ENCODE data around the gene PSMD8. TPM values are rescaled to one million over a fixed set of nuclear protein-coding genes. Genes with fewer than 3 reads are reported as not detected.

The PSMD8 gene
- total RNA-seq, 1 experiment from 2014 or later: 222 TPM

DNA sequence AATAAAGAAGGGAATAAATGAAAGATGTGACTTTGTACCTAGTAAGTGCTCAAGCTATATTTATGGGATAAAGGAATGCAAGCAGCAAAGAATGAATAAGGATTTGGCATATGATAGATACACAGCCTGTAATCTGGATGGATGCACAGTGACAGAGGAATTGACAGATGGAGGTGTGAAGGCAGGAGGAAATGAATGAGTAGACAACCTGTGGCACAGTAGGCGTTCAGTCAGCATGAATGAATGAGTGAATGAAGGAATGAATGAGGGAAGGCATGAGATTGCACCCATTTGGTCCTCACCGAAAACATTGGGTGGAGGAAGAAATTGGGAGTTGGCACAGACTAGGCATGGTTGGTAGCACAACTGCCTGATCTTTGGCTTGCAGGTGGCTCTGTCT, 4.8 kb upstream of the PSMD8 start:
- no peak overlapping the region for H3K27ac ChIP-seq
- no peaks in the 10 kb centered on the region for H3K9me2 ChIP-seq (ENCODE audit: insufficient read depth)
- no TSS peak for BruUV-seq (replicated peaks)
- no peaks in the 10 kb centered on the region for H4K20me1 ChIP-seq (ENCODE audit: insufficient read depth)
- CTCF ChIA-PET: no interaction called here
- intact Hi-C loops (cut with micrococcal nuclease; ENCODE audit: unreplicated experiment): no loop called here
- no peak for TF ChIP-seq EZH2 (IDR thresholded peaks at IDR 0.05; ENCODE audit: low read depth)
- TF ChIP-seq, protein P1, sequence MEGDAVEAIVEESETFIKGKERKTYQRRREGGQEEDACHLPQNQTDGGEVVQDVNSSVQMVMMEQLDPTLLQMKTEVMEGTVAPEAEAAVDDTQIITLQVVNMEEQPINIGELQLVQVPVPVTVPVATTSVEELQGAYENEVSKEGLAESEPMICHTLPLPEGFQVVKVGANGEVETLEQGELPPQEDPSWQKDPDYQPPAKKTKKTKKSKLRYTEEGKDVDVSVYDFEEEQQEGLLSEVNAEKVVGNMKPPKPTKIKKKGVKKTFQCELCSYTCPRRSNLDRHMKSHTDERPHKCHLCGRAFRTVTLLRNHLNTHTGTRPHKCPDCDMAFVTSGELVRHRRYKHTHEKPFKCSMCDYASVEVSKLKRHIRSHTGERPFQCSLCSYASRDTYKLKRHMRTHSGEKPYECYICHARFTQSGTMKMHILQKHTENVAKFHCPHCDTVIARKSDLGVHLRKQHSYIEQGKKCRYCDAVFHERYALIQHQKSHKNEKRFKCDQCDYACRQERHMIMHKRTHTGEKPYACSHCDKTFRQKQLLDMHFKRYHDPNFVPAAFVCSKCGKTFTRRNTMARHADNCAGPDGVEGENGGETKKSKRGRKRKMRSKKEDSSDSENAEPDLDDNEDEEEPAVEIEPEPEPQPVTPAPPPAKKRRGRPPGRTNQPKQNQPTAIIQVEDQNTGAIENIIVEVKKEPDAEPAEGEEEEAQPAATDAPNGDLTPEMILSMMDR (conservative IDR thresholded peaks at IDR 0.05): no peak
- H3K27me3 ChIP-seq (ENCODE audit: insufficient read depth, low read depth): 0 out of 2 replicates have a peak, but pooled peaks cover 4% of the 10 kb centered on the region
- H2AFZ ChIP-seq: no peak overlapping the region
- no peak for DNase-seq
- H3F3A ChIP-seq (ENCODE audit: insufficient read depth, low read depth): peaks cover 5% of the 10 kb centered on the region
- no peaks in the 10 kb centered on the region for H3K36me3 ChIP-seq (ENCODE audit: low read depth)
- H3K79me2 ChIP-seq (ENCODE audit: low read depth): no peaks in the 10 kb centered on the region
- no peaks in the 10 kb centered on the region for H3K9me3 ChIP-seq (ENCODE audit: insufficient read depth, low read depth)
- H3K4me3 ChIP-seq: no peak overlapping the region
- H3K4me1 ChIP-seq (replicated peaks; ENCODE audit: insufficient read depth): peaks cover 7% of the 10 kb centered on the region; the same call in 1 of the 2 replicates
- no peak overlapping the region for H3K4me2 ChIP-seq
- POLR2A ChIA-PET (ENCODE audit: unreplicated experiment): no interaction called here

DNA sequence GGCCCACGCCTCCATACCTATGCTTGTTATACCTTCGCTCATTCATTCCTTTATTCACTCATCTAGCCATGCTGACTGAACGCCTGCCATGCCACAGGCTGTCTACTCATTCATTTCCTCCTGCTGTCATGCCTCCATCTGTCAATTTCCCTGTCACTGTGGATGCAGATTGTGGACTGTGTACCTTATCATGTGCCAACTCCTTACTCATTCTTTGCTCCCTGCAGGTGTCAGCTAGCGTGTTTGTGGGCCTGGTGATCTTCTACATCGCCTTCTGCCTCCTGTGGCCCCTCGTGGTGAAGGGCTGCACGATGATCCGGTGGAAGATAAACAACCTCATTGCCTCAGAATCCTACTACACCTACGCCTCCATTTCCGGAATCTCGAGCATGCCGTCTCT, 4.1 kb upstream of the PSMD8 start:
- POLR2A ChIA-PET (ENCODE audit: unreplicated experiment): interaction anchor here (0.8 kb wide), 1 partner anchor 93 kb away, joined by 5 read pairs; no protein-coding TSS in a partner anchor
- no peaks in the 10 kb centered on the region for H3K27me3 ChIP-seq (ENCODE audit: insufficient read depth, low read depth)
- H3K27ac ChIP-seq: no peak overlapping the region
- no peak overlapping the region for H3K4me3 ChIP-seq
- H3K9me3 ChIP-seq (ENCODE audit: insufficient read depth, low read depth): no peaks in the 10 kb centered on the region
- CTCF ChIA-PET: no interaction called here
- no TSS peak for BruUV-seq (replicated peaks)
- H3K9me2 ChIP-seq (ENCODE audit: insufficient read depth): no peaks in the 10 kb centered on the region
- no peak overlapping the region for H2AFZ ChIP-seq
- H3F3A ChIP-seq (ENCODE audit: insufficient read depth, low read depth): peaks cover 5% of the 10 kb centered on the region
- H3K79me2 ChIP-seq (ENCODE audit: low read depth): peaks cover 5% of the 10 kb centered on the region
- peaks cover 7% of the 10 kb centered on the region; the same call in 1 of the 2 replicates for H3K4me1 ChIP-seq (replicated peaks; ENCODE audit: insufficient read depth)
- TF ChIP-seq EZH2 (IDR thresholded peaks at IDR 0.05; ENCODE audit: low read depth): no peak
- TF ChIP-seq, protein P1 (conservative IDR thresholded peaks at IDR 0.05): no peak
- H3K4me2 ChIP-seq: no peak overlapping the region
- DNase-seq: no peak
- H4K20me1 ChIP-seq (ENCODE audit: insufficient read depth): no peaks in the 10 kb centered on the region
- no peaks in the 10 kb centered on the region for H3K36me3 ChIP-seq (ENCODE audit: low read depth)
- intact Hi-C loops (cut with micrococcal nuclease; ENCODE audit: unreplicated experiment): no loop called here

DNA sequence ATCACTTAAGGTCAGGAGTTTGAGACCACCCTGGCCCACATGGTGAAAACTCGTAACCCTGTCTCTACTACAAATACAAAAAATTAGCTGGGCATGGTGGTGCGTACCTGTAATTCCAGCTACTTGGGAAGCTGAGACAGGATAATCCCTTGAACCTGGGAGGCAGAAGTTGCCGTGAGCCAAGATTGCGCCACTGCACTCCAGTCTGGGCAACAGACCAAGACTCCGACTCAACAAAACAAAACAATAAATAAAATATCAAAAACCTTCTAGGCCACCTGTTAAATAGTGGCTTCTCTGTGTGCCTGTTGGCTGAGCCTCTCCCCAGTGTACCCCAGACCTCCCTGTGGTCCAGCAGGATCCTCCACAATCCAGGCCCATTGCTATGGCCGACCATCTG, 3.3 kb upstream of the PSMD8 start:
- no peaks in the 10 kb centered on the region for H3K9me2 ChIP-seq (ENCODE audit: insufficient read depth)
- H2AFZ ChIP-seq: no peak overlapping the region
- intact Hi-C loops (cut with micrococcal nuclease; ENCODE audit: unreplicated experiment): no loop called here
- H3K79me2 ChIP-seq (ENCODE audit: low read depth): peaks cover 13% of the 10 kb centered on the region
- H3K27me3 ChIP-seq (ENCODE audit: insufficient read depth, low read depth): no peaks in the 10 kb centered on the region
- ChIA-PET POLR2A (ENCODE audit: unreplicated experiment) (no interaction called here), CTCF (no interaction called here)
- no peaks in the 10 kb centered on the region for H3K9me3 ChIP-seq (ENCODE audit: insufficient read depth, low read depth)
- no peak overlapping the region for H3K27ac ChIP-seq
- DNase-seq: no peak
- no peak overlapping the region for H3K4me3 ChIP-seq
- no TSS peak for BruUV-seq (replicated peaks)
- H3K4me2 ChIP-seq: no peak overlapping the region
- peaks cover 13% of the 10 kb centered on the region for H3K4me1 ChIP-seq (replicated peaks; ENCODE audit: insufficient read depth)
- H3F3A ChIP-seq (ENCODE audit: insufficient read depth, low read depth): peaks cover 5% of the 10 kb centered on the region
- H3K36me3 ChIP-seq (ENCODE audit: low read depth): no peaks in the 10 kb centered on the region
- no peaks in the 10 kb centered on the region for H4K20me1 ChIP-seq (ENCODE audit: insufficient read depth)
- TF ChIP-seq, protein P1 (conservative IDR thresholded peaks at IDR 0.05): no peak
- no peak for TF ChIP-seq EZH2 (IDR thresholded peaks at IDR 0.05; ENCODE audit: low read depth)
